Measurements from ENCODE around the gene EXTL1.

EXTL1 gene

GRCh38 chr1:26023009-26023408 lies 1.4 kb downstream of the EXTL1 start:
- no peak for DNase-seq (ENCODE audit: low read depth in 2 of 2)

GRCh38 chr1:26023826-26024225 lies 2.3 kb downstream of the EXTL1 start:
- DNase-seq (ENCODE audit: low read depth in 2 of 2) = no peak

GRCh38 chr1:26025060-26025459 lies 3.5 kb downstream of the EXTL1 start:
- DNase-seq (ENCODE audit: low read depth in 2 of 2) = no peak

GRCh38 chr1:26025517-26025916 lies 3.9 kb downstream of the EXTL1 start:
- DNase-seq (ENCODE audit: low read depth in 2 of 2) = no peak

GRCh38 chr1:26027716-26028489 lies 6.3 kb downstream of the EXTL1 start:
- no peak for DNase-seq (ENCODE audit: low read depth in 2 of 2)

GRCh38 chr1:26028490-26028980 lies 7.0 kb downstream of the EXTL1 start:
- no peak for DNase-seq (ENCODE audit: low read depth in 2 of 2)

- DNase-seq (ENCODE audit: low read depth in 2 of 2) = no peak
These were observed 7.7 kb downstream of the EXTL1 start for GRCh38 chr1:26029054-26029863.

- no peak for DNase-seq (ENCODE audit: low read depth in 2 of 2)
These were observed 8.4 kb downstream of the EXTL1 start for GRCh38 chr1:26029864-26030481.

GRCh38 chr1:26031196-26031595 lies 9.6 kb downstream of the EXTL1 start:
- no peak for DNase-seq (ENCODE audit: low read depth in 2 of 2)

- no peak for DNase-seq (ENCODE audit: low read depth in 2 of 2)
These were observed 10.1 kb downstream of the EXTL1 start for GRCh38 chr1:26031611-26032220.

- DNase-seq (ENCODE audit: low read depth in 2 of 2) = no peak
These were observed 11.2 kb downstream of the EXTL1 start for GRCh38 chr1:26032656-26033357.

- no peak for DNase-seq (ENCODE audit: low read depth in 2 of 2)
These were observed 13.1 kb downstream of the EXTL1 start for GRCh38 chr1:26034504-26035202.

GRCh38 chr1:26035203-26035958 lies 13.8 kb downstream of the EXTL1 start:
- peak; percentile 84 to 91 for DNase-seq (ENCODE audit: low read depth in 2 of 2)

GRCh38 chr1:26035959-26036755 lies 14.6 kb downstream of the EXTL1 start:
- peak; percentile 53 to 60 for DNase-seq (ENCODE audit: low read depth in 2 of 2)

GRCh38 chr1:26036756-26037281 lies 15.2 kb downstream of the EXTL1 start:
- DNase-seq (ENCODE audit: low read depth in 2 of 2) = no peak

GRCh38 chr1:26037904-26038303 lies 16.3 kb downstream of the EXTL1 start:
- DNase-seq (ENCODE audit: low read depth in 2 of 2) = no peak

- no peak for DNase-seq (ENCODE audit: low read depth in 2 of 2)
These were observed 16.9 kb downstream of the EXTL1 start for GRCh38 chr1:26038477-26038876.

GRCh38 chr1:26038904-26039303 lies 17.3 kb downstream of the EXTL1 start:
- no peak for DNase-seq (ENCODE audit: low read depth in 2 of 2)

- no peak for DNase-seq (ENCODE audit: low read depth in 2 of 2)
These were observed 19.8 kb downstream of the EXTL1 start for GRCh38 chr1:26041401-26041800.

Data from stimulated activated CD8-positive, alpha-beta memory T cell treated with anti-CD3 and anti-CD28 coated beads, Interleukin-2, amount 100 ng/mL, for 1 hour (primary cell).